Neutrophil (primary cell): ENCODE measurements around the gene LTF.

Experiments
- H3K27ac ChIP-seq: fragments of 200-600 bp; sonication (generic); 2 replicates; pipeline ENCODE4 v1.5.1; 2016; ENCODE audit warnings: mild to moderate bottlenecking, moderate library complexity
- H3K27me3 ChIP-seq: fragments of 200-600 bp; sonication (generic); 2 replicates; pipeline ENCODE4 v1.6.0; 2016; ENCODE audit warnings: mild to moderate bottlenecking
- H3K36me3 ChIP-seq: fragments of 200-600 bp; sonication (generic); 2 replicates; pipeline ENCODE4 v1.5.1; 2017
- H3K4me1 ChIP-seq, 2 experiments: fragments of 200-600 bp in 1 of 2; sonication (generic) in 1 of 2; 1 replicate in 1 of 2; 2 replicates in 1 of 2; pipeline versions ENCODE4 v1.5.1 to v1.6.1; 2013 to 2016; ENCODE audit warnings: low read depth in 1 of 2, low read length in 1 of 2, mild to moderate bottlenecking in 1 of 2, moderate library complexity in 1 of 2; ENCODE audit not compliant: control insufficient read depth in 1 of 2, insufficient read depth in 1 of 2
- H3K4me3 ChIP-seq, 2 experiments: fragments of 200-600 bp in 1 of 2; sonication (generic) in 1 of 2; 1 replicate in 1 of 2; 2 replicates in 1 of 2; pipeline ENCODE4 v1.5.1; 2013 to 2016; ENCODE audit warnings: low read depth in 1 of 2, low read length in 1 of 2, mild to moderate bottlenecking in 1 of 2, moderate library complexity in 1 of 2
- H3K9me3 ChIP-seq: fragments of 200-600 bp; sonication (generic); 2 replicates; pipeline ENCODE4 v1.5.1; 2016
- TF ChIP-seq, protein P1 (sequence below): fragments of 200-600 bp; sonication (generic); IDR thresholded peaks from 2 replicates; pipeline ENCODE4 v1.5.1; 2016; ENCODE audit warnings: antibody characterized with exemption

The LTF gene

DNA sequence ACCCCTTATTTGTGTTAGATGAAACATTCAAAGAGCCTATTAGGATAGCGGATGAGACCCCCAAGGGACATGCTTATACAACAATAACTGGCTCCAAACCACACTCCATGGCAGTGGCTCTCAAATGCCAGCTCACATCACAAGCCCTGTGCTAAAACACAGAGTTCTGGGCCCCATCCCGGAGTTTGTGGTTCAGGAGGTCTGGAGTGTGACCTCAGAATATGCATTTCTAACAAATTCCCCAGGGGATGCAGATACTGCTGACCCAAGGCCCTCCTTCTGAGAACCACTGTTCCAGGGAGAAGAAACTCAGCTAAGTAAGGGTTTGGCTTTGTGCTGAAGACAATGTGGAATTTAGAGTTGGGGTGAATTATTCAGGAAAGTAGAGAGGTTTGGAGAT is 54.0 kb downstream of the LTF start:
- no peak overlapping the region for H3K4me3 ChIP-seq
- TF ChIP-seq, protein P1, sequence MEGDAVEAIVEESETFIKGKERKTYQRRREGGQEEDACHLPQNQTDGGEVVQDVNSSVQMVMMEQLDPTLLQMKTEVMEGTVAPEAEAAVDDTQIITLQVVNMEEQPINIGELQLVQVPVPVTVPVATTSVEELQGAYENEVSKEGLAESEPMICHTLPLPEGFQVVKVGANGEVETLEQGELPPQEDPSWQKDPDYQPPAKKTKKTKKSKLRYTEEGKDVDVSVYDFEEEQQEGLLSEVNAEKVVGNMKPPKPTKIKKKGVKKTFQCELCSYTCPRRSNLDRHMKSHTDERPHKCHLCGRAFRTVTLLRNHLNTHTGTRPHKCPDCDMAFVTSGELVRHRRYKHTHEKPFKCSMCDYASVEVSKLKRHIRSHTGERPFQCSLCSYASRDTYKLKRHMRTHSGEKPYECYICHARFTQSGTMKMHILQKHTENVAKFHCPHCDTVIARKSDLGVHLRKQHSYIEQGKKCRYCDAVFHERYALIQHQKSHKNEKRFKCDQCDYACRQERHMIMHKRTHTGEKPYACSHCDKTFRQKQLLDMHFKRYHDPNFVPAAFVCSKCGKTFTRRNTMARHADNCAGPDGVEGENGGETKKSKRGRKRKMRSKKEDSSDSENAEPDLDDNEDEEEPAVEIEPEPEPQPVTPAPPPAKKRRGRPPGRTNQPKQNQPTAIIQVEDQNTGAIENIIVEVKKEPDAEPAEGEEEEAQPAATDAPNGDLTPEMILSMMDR = no peak
- H3K27me3 ChIP-seq = no peaks in the 10 kb centered on the region
- H3K27ac ChIP-seq = no peak overlapping the region
- peaks cover 11% of the 10 kb centered on the region for H3K36me3 ChIP-seq
- H3K9me3 ChIP-seq = no peaks in the 10 kb centered on the region
- H3K4me1 ChIP-seq = peaks cover 21 to 23% of the 10 kb centered on the region in 2 experiments

DNA sequence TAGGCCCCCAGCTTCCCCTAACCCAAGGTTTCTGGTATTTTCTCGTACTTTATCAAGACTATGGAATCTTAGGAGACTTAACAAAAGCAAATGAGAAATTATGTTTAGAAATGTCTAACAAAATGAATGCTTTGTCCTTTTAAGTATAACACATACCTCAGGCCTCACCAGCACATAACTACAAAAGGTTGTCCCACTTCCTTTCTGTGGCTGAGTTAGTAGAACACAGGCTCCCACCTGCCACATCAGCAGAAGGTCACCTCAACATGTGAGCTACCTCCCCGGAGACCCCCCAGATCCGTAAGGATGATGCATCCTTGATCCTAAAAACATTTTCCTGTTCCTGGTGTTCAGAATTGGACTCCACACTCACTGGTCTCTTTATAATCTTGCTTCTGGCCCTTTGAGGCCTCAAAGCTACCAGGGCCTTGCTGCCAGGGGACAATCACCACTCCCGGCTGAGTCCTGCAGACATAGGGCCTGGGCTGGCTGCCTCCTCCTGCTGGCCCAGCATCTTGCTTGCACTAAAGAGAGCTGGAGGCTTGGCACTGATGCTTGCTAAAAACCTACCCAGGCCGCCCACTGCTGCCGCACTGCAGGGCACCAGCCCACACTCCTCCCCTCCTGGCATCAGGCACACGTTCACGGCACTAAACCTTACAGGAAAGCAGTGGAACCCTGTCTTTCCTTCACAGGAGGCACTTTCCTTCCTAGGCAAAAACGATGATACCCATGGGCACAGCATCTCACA is 54.8 kb downstream of the LTF start:
- TF ChIP-seq, protein P1 = no peak
- Histone ChIP-seq H3K9me3 (no peaks in the 10 kb centered on the region), H3K27me3 (no peaks in the 10 kb centered on the region), H3K4me3 (no peak overlapping the region), H3K36me3 (peaks cover 5% of the 10 kb centered on the region), H3K4me1 (peaks cover 28 to 31% of the 10 kb centered on the region in 2 experiments), H3K27ac (no peak overlapping the region)

DNA sequence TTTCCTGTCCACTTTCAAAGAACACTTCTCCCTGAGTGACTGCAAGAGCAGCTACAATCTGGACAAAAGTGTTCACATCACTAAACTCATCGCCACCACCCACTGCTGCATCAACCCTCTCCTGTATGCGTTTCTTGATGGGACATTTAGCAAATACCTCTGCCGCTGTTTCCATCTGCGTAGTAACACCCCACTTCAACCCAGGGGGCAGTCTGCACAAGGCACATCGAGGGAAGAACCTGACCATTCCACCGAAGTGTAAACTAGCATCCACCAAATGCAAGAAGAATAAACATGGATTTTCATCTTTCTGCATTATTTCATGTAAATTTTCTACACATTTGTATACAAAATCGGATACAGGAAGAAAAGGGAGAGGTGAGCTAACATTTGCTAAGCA is 55.9 kb downstream of the LTF start:
- H3K27me3 ChIP-seq = no peaks in the 10 kb centered on the region
- no peak overlapping the region for H3K4me3 ChIP-seq
- H3K36me3 ChIP-seq = no peaks in the 10 kb centered on the region
- TF ChIP-seq, protein P1 = no peak
- H3K9me3 ChIP-seq = no peaks in the 10 kb centered on the region
- H3K4me1 ChIP-seq = peaks cover 33 to 34% of the 10 kb centered on the region in 2 experiments
- no peak overlapping the region for H3K27ac ChIP-seq

DNA sequence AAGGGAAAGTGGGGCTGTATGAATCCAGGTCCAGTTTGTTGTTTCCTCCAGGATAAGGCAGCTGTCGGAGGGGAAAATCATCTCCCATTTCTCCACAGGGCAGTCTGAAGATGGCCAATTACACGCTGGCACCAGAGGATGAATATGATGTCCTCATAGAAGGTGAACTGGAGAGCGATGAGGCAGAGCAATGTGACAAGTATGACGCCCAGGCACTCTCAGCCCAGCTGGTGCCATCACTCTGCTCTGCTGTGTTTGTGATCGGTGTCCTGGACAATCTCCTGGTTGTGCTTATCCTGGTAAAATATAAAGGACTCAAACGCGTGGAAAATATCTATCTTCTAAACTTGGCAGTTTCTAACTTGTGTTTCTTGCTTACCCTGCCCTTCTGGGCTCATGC is 56.7 kb downstream of the LTF start:
- Histone ChIP-seq H3K36me3 (no peaks in the 10 kb centered on the region), H3K9me3 (no peaks in the 10 kb centered on the region), H3K27me3 (no peaks in the 10 kb centered on the region), H3K4me3 (no peak overlapping the region), H3K27ac (peak overlapping the region; percentile 83), H3K4me1 (peaks cover 33 to 34% of the 10 kb centered on the region in 2 experiments)
- TF ChIP-seq, protein P1 = no peak

DNA sequence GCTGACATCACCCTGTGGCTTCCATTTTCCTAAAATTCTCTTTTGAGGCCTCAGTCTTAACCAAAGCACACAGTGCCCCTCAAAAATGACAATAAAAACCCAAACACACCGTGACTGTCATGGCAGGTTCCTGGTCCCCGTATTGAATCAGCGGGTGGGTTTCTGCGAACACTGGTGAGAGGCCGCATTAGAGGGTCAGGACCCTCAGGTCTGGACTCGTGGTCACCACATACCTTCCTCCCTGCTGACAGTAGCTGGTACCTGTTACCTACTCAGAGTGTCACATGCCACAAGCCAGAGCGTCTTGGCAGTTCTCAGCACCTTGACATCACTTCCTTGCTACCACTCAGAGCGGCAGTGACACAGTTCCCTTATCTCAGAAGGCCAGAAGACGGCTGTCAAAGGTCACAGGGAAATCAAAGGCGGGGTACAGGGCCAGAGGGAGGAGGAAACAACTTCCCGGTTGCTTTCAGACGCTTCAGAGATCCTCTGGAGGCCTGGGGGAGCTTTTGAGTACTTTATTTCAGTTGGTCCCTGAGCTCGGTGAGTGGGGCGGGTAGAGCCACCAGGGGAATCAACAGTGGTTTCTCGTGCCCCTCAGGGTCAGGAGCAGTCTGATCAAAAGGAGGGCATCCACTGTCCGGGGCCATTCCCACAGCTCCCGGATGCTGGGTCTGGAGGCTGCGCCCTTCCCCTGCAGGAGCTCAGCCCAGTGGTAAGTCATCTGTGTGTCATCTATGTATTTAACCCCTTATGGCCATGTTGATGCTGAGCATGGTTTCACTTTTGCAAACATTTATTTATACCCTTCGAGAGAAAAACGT is 57.7 kb downstream of the LTF start, which contains the start of the genes CCR5AS and CCRL2:
Gene CCR5AS, minus strand, starts transcription at position 279 of the 824 bp plus-strand sequence.
Gene CCRL2, plus strand, starts transcription at position 472 of the 824 bp plus-strand sequence. CDS start 821 bp downstream, outside the sequence.
- Histone ChIP-seq H3K27me3 (no peaks in the 10 kb centered on the region), H3K36me3 (no peaks in the 10 kb centered on the region), H3K27ac (peak within 1 kb of the TSS; percentile 83), H3K4me3 (peak within 1 kb of the TSS; percentile 18 to 45), H3K4me1 (peaks cover 33 to 34% of the 10 kb centered on the region in 2 experiments), H3K9me3 (no peaks in the 10 kb centered on the region)
- TF ChIP-seq, protein P1 = no peak
